Measurements from ENCODE around the gene RAD51B. TPM values are rescaled to one million over a fixed set of nuclear protein-coding genes. Genes with fewer than 3 reads are reported as not detected.
A peak's percentile ranks its signal among the peaks of the same experiment; 100 is the strongest.

RAD51B gene
- total RNA-seq, 5 donors from 2014 or later (not counting 1 experiment from before 2014, with no cell fraction given) = 25.4 to 47.9 (median 30.0) TPM

GRCh38 chr14:68198713-68199495, 379.3 kb downstream of the RAD51B start:
- Mint-ChIP-seq H3K4me1 (peaks cover 10 to 14% (median 10%) of the 10 kb centered on the region in 3 donors), H3K4me3 (no peak overlapping the region), H3K27ac (no peak overlapping the region), H3K27me3 (no peaks in the 10 kb centered on the region), H3K36me3 (peaks cover 5% of the 10 kb centered on the region), H3K9me3 (no peaks in the 10 kb centered on the region)
- 90% methylated on average over 2 of the region's 3 CpGs for WGBS (ENCODE audit: insufficient coverage)
- H3K4me3 ChIP-seq (ENCODE audit: control insufficient read depth in 1 of 2, extremely low read depth in 1 of 2, low read length in 1 of 2) = no peak overlapping the region
- no peaks in the 10 kb centered on the region for H3K9me3 ChIP-seq
- no peak overlapping the region for H3K27ac ChIP-seq (ENCODE audit: low read length)
- ATAC-seq (replicated peaks in 1 of 4) (no peak), DNase-seq (no peak)
- no peaks in the 10 kb centered on the region for H3K36me3 ChIP-seq (ENCODE audit: control insufficient read depth in 2 of 2, extremely low read depth in 1 of 2, insufficient read depth in 1 of 2, low read length in 1 of 2)
- H3K4me1 ChIP-seq (ENCODE audit: control insufficient read depth in 1 of 2, extremely low read depth in 1 of 2, insufficient read depth in 2 of 2, low read length in 2 of 2) = peaks cover 0 to 7% of the 10 kb centered on the region in 2 experiments
- H3K27me3 ChIP-seq (replicated peaks in 1 of 2; ENCODE audit: control insufficient read depth in 2 of 2, extremely low read depth in 1 of 2, insufficient read depth in 2 of 2, low read length in 1 of 2) = no peaks in the 10 kb centered on the region
- CTCF ChIA-PET = interaction anchor here in 1 of 2 donors (0.6 kb wide), 1 partner anchor 811 kb away, joined by 5 read pairs; no protein-coding TSS in a partner anchor
- POLR2A ChIA-PET = no interaction called here

- DNase-seq (no peak), ATAC-seq (replicated peaks in 1 of 4) (no peak)
- Mint-ChIP-seq H3K4me1 (peaks cover 10 to 14% (median 10%) of the 10 kb centered on the region in 3 donors), H3K27ac (no peak overlapping the region), H3K4me3 (no peak overlapping the region), H3K36me3 (peaks cover 5% of the 10 kb centered on the region), H3K27me3 (no peaks in the 10 kb centered on the region), H3K9me3 (no peaks in the 10 kb centered on the region)
- H3K4me1 ChIP-seq (ENCODE audit: control insufficient read depth in 1 of 2, extremely low read depth in 1 of 2, insufficient read depth in 2 of 2, low read length in 2 of 2) = peaks cover 0 to 7% of the 10 kb centered on the region in 2 experiments
- no peaks in the 10 kb centered on the region for H3K36me3 ChIP-seq (ENCODE audit: control insufficient read depth in 2 of 2, extremely low read depth in 1 of 2, insufficient read depth in 1 of 2, low read length in 1 of 2)
- ChIA-PET CTCF (no interaction called here), POLR2A (interaction anchor here in 1 of 2 donors (0.5 kb wide), 1 partner anchor 902 kb away, joined by 5 read pairs; no protein-coding TSS in a partner anchor)
- no peak overlapping the region for H3K27ac ChIP-seq (ENCODE audit: low read length)
- no peak overlapping the region for H3K4me3 ChIP-seq (ENCODE audit: control insufficient read depth in 1 of 2, extremely low read depth in 1 of 2, low read length in 1 of 2)
- H3K27me3 ChIP-seq (replicated peaks in 1 of 2; ENCODE audit: control insufficient read depth in 2 of 2, extremely low read depth in 1 of 2, insufficient read depth in 2 of 2, low read length in 1 of 2) = no peaks in the 10 kb centered on the region
- WGBS (ENCODE audit: insufficient coverage) = 71% methylated on average over 3 of the region's 8 CpGs
- H3K9me3 ChIP-seq = no peaks in the 10 kb centered on the region
These were observed 380.1 kb downstream of the RAD51B start for GRCh38 chr14:68199554-68200151.

GRCh38 chr14:68203871-68204270, 384.3 kb downstream of the RAD51B start:
- Mint-ChIP-seq H3K27me3 (no peaks in the 10 kb centered on the region), H3K27ac (no peak overlapping the region)

GRCh38 chr14:68208218-68208617, 388.6 kb downstream of the RAD51B start:
- no CpG with 5 or more reads among the region's 1 CpG for WGBS (ENCODE audit: insufficient coverage)
- Histone ChIP-seq H3K36me3 (ENCODE audit: control insufficient read depth in 2 of 2, extremely low read depth in 1 of 2, insufficient read depth in 1 of 2, low read length in 1 of 2) (no peaks in the 10 kb centered on the region), H3K27ac (ENCODE audit: low read length) (peak overlapping the region; percentile 50), H3K4me1 (ENCODE audit: control insufficient read depth in 1 of 2, extremely low read depth in 1 of 2, insufficient read depth in 2 of 2, low read length in 2 of 2) (peaks cover 19 to 27% of the 10 kb centered on the region in 2 experiments), H3K27me3 (replicated peaks in 1 of 2; ENCODE audit: control insufficient read depth in 2 of 2, extremely low read depth in 1 of 2, insufficient read depth in 2 of 2, low read length in 1 of 2) (no peaks in the 10 kb centered on the region), H3K4me3 (ENCODE audit: control insufficient read depth in 1 of 2, extremely low read depth in 1 of 2, low read length in 1 of 2) (no peak overlapping the region), H3K9me3 (no peaks in the 10 kb centered on the region)
- peak overlapping the region in 1 of 3 donors; percentile 78 for H3K4me3 Mint-ChIP-seq
- ATAC-seq (replicated peaks in 1 of 4) = no peak
- H3K9me3 Mint-ChIP-seq = no peaks in the 10 kb centered on the region
- H3K27me3 Mint-ChIP-seq = no peaks in the 10 kb centered on the region
- peak overlapping the region in 1 of 2 donors; percentile 76 for H3K27ac Mint-ChIP-seq
- H3K4me1 Mint-ChIP-seq = peaks cover 42 to 45% (median 45%) of the 10 kb centered on the region in 3 donors
- no peak for DNase-seq
- ChIA-PET POLR2A (no interaction called here), CTCF (no interaction called here)
- H3K36me3 Mint-ChIP-seq = no peaks in the 10 kb centered on the region

More at GRCh38 chr14:68203871-68204270, 384.3 kb downstream of the RAD51B start:
- Histone ChIP-seq H3K27ac (ENCODE audit: low read length) (no peak overlapping the region), H3K4me3 (ENCODE audit: control insufficient read depth in 1 of 2, extremely low read depth in 1 of 2, low read length in 1 of 2) (no peak overlapping the region), H3K9me3 (no peaks in the 10 kb centered on the region), H3K27me3 (replicated peaks in 1 of 2; ENCODE audit: control insufficient read depth in 2 of 2, extremely low read depth in 1 of 2, insufficient read depth in 2 of 2, low read length in 1 of 2) (no peaks in the 10 kb centered on the region), H3K36me3 (ENCODE audit: control insufficient read depth in 2 of 2, extremely low read depth in 1 of 2, insufficient read depth in 1 of 2, low read length in 1 of 2) (no peaks in the 10 kb centered on the region), H3K4me1 (ENCODE audit: control insufficient read depth in 1 of 2, extremely low read depth in 1 of 2, insufficient read depth in 2 of 2, low read length in 2 of 2) (peaks cover 8 to 9% of the 10 kb centered on the region in 2 experiments)
- POLR2A ChIA-PET = interaction anchor here in 1 of 2 donors (0.6 kb wide), 1 partner anchor 1210 kb away, joined by 8 read pairs; no protein-coding TSS in a partner anchor
- ATAC-seq (replicated peaks in 1 of 4) (no peak), DNase-seq (no peak)
- CTCF ChIA-PET = interaction anchor here in 1 of 2 donors (1.0 kb wide), 1 partner anchor 9 kb away, joined by 4 read pairs; no protein-coding TSS in a partner anchor
- H3K4me3 Mint-ChIP-seq = no peak overlapping the region
- H3K9me3 Mint-ChIP-seq = no peaks in the 10 kb centered on the region
- H3K4me1 Mint-ChIP-seq = peaks cover 21 to 28% (median 24%) of the 10 kb centered on the region in 3 donors
- H3K36me3 Mint-ChIP-seq = peaks cover 5% of the 10 kb centered on the region

GRCh38 chr14:68208626-68209317, 389.2 kb downstream of the RAD51B start:
- DNase-seq = peak in 2 of 35 experiments; percentile 4 to 15
- peak in 1 of 4 experiments; percentile 31 for ATAC-seq (replicated peaks in 1 of 4)
- no peaks in the 10 kb centered on the region for H3K36me3 Mint-ChIP-seq
- peak overlapping the region in 2 of 3 donors; percentile 53 to 78 for H3K4me3 Mint-ChIP-seq
- H3K27ac Mint-ChIP-seq = peak overlapping the region; percentile 71 to 76
- ChIA-PET CTCF (interaction anchor here in 1 of 2 donors (0.7 kb wide), 1 partner anchor 248 kb away, joined by 3 read pairs; no protein-coding TSS in a partner anchor), POLR2A (interaction anchor here in 1 of 2 donors (0.5 kb wide), 1 partner anchor 623 kb away, joined by 3 read pairs; no protein-coding TSS in a partner anchor)
- no peaks in the 10 kb centered on the region for H3K36me3 ChIP-seq (ENCODE audit: control insufficient read depth in 2 of 2, extremely low read depth in 1 of 2, insufficient read depth in 1 of 2, low read length in 1 of 2)
- H3K27ac ChIP-seq (ENCODE audit: low read length) = peak overlapping the region; percentile 81
- no CpG with 5 or more reads among the region's 1 CpG for WGBS (ENCODE audit: insufficient coverage)
- H3K27me3 Mint-ChIP-seq = no peaks in the 10 kb centered on the region
- no peaks in the 10 kb centered on the region for H3K9me3 ChIP-seq
- no peaks in the 10 kb centered on the region for H3K27me3 ChIP-seq (replicated peaks in 1 of 2; ENCODE audit: control insufficient read depth in 2 of 2, extremely low read depth in 1 of 2, insufficient read depth in 2 of 2, low read length in 1 of 2)
- peaks cover 19 to 27% of the 10 kb centered on the region in 2 experiments for H3K4me1 ChIP-seq (ENCODE audit: control insufficient read depth in 1 of 2, extremely low read depth in 1 of 2, insufficient read depth in 2 of 2, low read length in 2 of 2)
- H3K4me1 Mint-ChIP-seq = peaks cover 44 to 51% (median 45%) of the 10 kb centered on the region in 3 donors
- H3K4me3 ChIP-seq (ENCODE audit: control insufficient read depth in 1 of 2, extremely low read depth in 1 of 2, low read length in 1 of 2) = no peak overlapping the region
- no peaks in the 10 kb centered on the region for H3K9me3 Mint-ChIP-seq
